Thyroid gland (tissue), 4 donors: Measurements from ENCODE around the gene MRPL12. TPM values are rescaled to one million over a fixed set of nuclear protein-coding genes. Genes with fewer than 3 reads are reported as not detected.

Experiments used
- DNase-seq, 2 donors: peaks; one replicate each; pipeline ENCODE4 v3.0.0-alpha.2; 2019
- H3K27ac ChIP-seq, 3 donors: fragments of 200-600 bp; sonication (generic); 1 replicate in 2 of 3; 2 replicates in 1 of 3; pipeline ENCODE4 v1.5.1; 2016 to 2019; ENCODE audit warnings: mild to moderate bottlenecking in 1 of 3, moderate library complexity in 1 of 3
- H3K27me3 ChIP-seq: fragments of 200-600 bp; sonication (generic); one replicate; pipeline ENCODE4 v1.5.1; 2019
- H3K36me3 ChIP-seq, 2 donors: fragments of 200-600 bp; sonication (generic); one replicate each; pipeline ENCODE4 v1.5.1; 2016 to 2019
- H3K4me1 ChIP-seq, 2 donors: fragments of 200-600 bp; sonication (generic); one replicate each; pipeline ENCODE4 v1.5.1; 2017 to 2019
- H3K4me3 ChIP-seq, 3 donors: fragments of 200-600 bp; sonication (generic); replicated peaks in 1 of 3; 1 replicate in 2 of 3; 2 replicates in 1 of 3; pipeline ENCODE4 v1.5.1; 2016; ENCODE audit warnings: mild to moderate bottlenecking in 1 of 3
- H3K9me3 ChIP-seq: fragments of 200-600 bp; sonication (generic); one replicate; pipeline ENCODE4 v1.5.1; 2017
- POLR2A ChIP-seq, 2 donors: fragments of 450-650 bp; IDR thresholded peaks; one replicate each; pipeline ENCODE4 v1.6.1; 2017; ENCODE audit warnings: antibody characterized with exemption in 2 of 2, mild to moderate bottlenecking in 2 of 2, moderate library complexity in 1 of 2
- WGBS, 2 donors: methylation state at CpG; one replicate each; pipeline ENCODE4 v1.1.5; 2017; 5-methylcytosine and 5-hydroxymethylcytosine counted together
- intact Hi-C: fragments of 100-400 bp; cut with DNase I; formaldehyde crosslinking; loops from one replicate; pipeline ENCODE4 v1.15.1; 2023
- total RNA-seq, 4 donors: library from RNA; depleted of rRNA; stranded (reverse); fragments of >200 nt; gene quantifications; one replicate each; pipeline ENCODE4 v1.2.3, GENCODE V29; 2016
- TF ChIP-seq, protein P1 (sequence below), 6 experiments: fragments of 200-600 bp in 3 of 6; fragments of 450-650 bp in 3 of 6; sonication (generic) in 3 of 6; IDR thresholded peaks; one replicate each; pipeline ENCODE4 v1.5.1; 2016 to 2019; ENCODE audit warnings: antibody characterized with exemption in 6 of 6, mild to moderate bottlenecking in 2 of 6, inconsistent platforms in 1 of 6, moderate library complexity in 1 of 6

The MRPL12 gene
- total RNA-seq, 4 donors from 2014 or later, result 30.7 to 89.3 (median 46.4) TPM

GRCh38 chr17:81706232-81706611 lies 3.1 kb downstream of the MRPL12 start:
- 87 to 95% methylated on average over 13 to 17 of the region's 17 CpGs for WGBS, 2 donors
- H3K27me3 ChIP-seq, result no peaks in the 10 kb centered on the region
- no peaks in the 10 kb centered on the region for H3K9me3 ChIP-seq
- H3K27ac ChIP-seq, result no peak overlapping the region
- TF ChIP-seq, protein P1, sequence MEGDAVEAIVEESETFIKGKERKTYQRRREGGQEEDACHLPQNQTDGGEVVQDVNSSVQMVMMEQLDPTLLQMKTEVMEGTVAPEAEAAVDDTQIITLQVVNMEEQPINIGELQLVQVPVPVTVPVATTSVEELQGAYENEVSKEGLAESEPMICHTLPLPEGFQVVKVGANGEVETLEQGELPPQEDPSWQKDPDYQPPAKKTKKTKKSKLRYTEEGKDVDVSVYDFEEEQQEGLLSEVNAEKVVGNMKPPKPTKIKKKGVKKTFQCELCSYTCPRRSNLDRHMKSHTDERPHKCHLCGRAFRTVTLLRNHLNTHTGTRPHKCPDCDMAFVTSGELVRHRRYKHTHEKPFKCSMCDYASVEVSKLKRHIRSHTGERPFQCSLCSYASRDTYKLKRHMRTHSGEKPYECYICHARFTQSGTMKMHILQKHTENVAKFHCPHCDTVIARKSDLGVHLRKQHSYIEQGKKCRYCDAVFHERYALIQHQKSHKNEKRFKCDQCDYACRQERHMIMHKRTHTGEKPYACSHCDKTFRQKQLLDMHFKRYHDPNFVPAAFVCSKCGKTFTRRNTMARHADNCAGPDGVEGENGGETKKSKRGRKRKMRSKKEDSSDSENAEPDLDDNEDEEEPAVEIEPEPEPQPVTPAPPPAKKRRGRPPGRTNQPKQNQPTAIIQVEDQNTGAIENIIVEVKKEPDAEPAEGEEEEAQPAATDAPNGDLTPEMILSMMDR (IDR thresholded peaks at IDR 0.05), result no peak
- TF ChIP-seq POLR2A (IDR thresholded peaks at IDR 0.05), result no peak
- DNase-seq, result no peak
- H3K36me3 ChIP-seq, result peaks cover 19% of the 10 kb centered on the region in 2 donors
- peaks cover 27 to 32% of the 10 kb centered on the region in 2 donors for H3K4me1 ChIP-seq
- no peak overlapping the region for H3K4me3 ChIP-seq
- intact Hi-C loops, result no loop called here

DNA sequence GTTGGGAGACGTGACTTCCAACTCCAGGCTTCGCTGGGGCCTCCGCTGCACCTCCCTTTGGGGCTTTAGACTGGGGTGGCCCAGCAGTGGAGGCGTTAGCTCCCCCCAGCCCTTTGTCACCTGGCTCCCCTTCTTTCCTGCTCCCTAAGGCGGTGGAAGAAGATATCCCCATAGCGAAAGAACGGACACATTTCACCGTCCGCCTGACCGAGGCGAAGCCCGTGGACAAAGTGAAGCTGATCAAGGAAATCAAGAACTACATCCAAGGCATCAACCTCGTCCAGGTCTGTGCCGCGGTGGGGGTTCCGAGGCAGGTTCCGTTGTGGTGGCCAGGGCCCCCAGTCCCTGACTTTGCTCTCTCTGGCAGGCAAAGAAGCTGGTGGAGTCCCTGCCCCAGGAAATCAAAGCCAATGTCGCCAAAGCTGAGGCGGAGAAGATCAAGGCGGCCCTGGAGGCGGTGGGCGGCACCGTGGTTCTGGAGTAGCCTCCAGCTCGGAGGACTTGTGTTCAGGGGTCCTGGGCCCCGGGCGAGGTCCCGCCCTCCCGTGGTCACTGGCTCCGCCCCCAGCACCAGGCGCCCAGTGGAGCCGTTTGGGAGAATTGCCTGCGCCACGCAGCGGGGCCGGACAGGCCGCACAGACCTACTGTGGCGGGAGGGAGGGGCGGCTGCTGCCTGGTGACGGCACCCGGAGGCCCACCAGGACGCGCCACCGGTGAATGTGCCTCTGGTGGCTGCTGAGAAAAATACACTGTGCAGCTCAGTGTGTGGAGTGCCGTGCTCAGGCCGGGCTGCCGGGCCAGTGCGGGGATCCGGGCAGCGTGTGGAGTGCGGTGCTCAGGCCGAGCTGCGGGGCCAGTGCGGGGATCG lies 3.8 kb downstream of the MRPL12 start:
- no peak for DNase-seq
- Histone ChIP-seq H3K27me3 (no peaks in the 10 kb centered on the region), H3K4me3 (no peak overlapping the region), H3K4me1 (peaks cover 24 to 28% of the 10 kb centered on the region in 2 donors), H3K27ac (no peak overlapping the region), H3K9me3 (no peaks in the 10 kb centered on the region), H3K36me3 (peaks cover 11 to 17% of the 10 kb centered on the region in 2 donors)
- TF ChIP-seq POLR2A (IDR thresholded peaks at IDR 0.05), result no peak
- TF ChIP-seq, protein P1 (IDR thresholded peaks at IDR 0.05), result no peak
- intact Hi-C loops, result no loop called here
- WGBS, 2 donors, result 94 to 95% methylated on average over 34 to 35 of the region's 54 CpGs

GRCh38 chr17:81707725-81708646 lies 4.8 kb downstream of the MRPL12 start:
- H3K27ac ChIP-seq, result no peak overlapping the region
- no peaks in the 10 kb centered on the region for H3K9me3 ChIP-seq
- no peak for DNase-seq
- TF ChIP-seq, protein P1 (IDR thresholded peaks at IDR 0.05), result no peak
- TF ChIP-seq POLR2A (IDR thresholded peaks at IDR 0.05), result no peak
- 88 to 99% methylated on average over 10 to 12 of the region's 25 CpGs for WGBS, 2 donors
- H3K4me3 ChIP-seq, result no peak overlapping the region
- peaks cover 10 to 17% of the 10 kb centered on the region in 2 donors for H3K36me3 ChIP-seq
- H3K4me1 ChIP-seq, result peaks cover 25 to 26% of the 10 kb centered on the region in 2 donors
- intact Hi-C loops, result no loop called here
- no peaks in the 10 kb centered on the region for H3K27me3 ChIP-seq

DNA sequence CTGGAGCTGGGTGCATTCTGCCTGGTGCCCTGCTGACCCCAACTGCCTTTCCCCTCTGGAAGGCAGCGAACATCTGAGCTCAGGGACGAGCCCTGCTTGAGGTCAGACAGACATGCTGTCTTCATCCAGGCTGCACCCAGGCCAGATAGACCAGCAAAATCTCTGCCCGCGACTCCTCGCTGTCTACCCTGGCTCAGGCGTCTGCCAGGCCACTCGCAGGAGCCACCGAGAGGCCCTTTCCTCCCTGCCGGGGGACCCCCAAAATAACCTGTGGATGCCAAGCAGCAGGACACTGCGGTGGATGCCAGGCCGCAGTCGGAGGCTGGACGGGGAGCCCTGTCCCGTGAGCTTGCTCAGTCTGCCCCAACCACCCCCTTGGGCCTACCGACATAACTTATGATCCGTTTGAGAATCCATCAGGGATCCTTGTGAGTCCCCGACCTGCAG lies 5.6 kb downstream of the MRPL12 start:
- Histone ChIP-seq H3K4me3 (no peak overlapping the region), H3K36me3 (peaks cover 10 to 17% of the 10 kb centered on the region in 2 donors), H3K9me3 (no peaks in the 10 kb centered on the region), H3K4me1 (peaks cover 32% of the 10 kb centered on the region in 2 donors), H3K27ac (no peak overlapping the region), H3K27me3 (no peaks in the 10 kb centered on the region)
- WGBS, 2 donors, result 63 to 93% methylated on average over 3 to 14 of the region's 17 CpGs
- DNase-seq, result no peak
- intact Hi-C loops, result no loop called here
- TF ChIP-seq, protein P1 (IDR thresholded peaks at IDR 0.05), result no peak
- no peak for TF ChIP-seq POLR2A (IDR thresholded peaks at IDR 0.05)
